Bladder microvascular endothelial cell (primary cell): Measurements from ENCODE around the gene PRADC1. TPM values are rescaled to one million over a fixed set of nuclear protein-coding genes. Genes with fewer than 3 reads are reported as not detected.

Source experiments
- total RNA-seq: library from RNA; depleted of rRNA; stranded (reverse); fragments of >200 nt; gene quantifications from 2 replicates; pipeline ENCODE4 v1.2.3, GENCODE V29; 2014

The PRADC1 gene
- 18.9 and 26.7 TPM in 2 replicates for total RNA-seq

GRCh38 chr2:73233154-73233931 lies at the start of gene PRADC1:
PRADC1 (minus strand) TSS chr2:73233239; CDS start chr2:73233160, 79 bp downstream.

GRCh38 chr2:73233932-73234832 lies 1.1 kb upstream of the PRADC1 start, which contains the start of gene CCT7:
CCT7 (plus strand) TSS chr2:73234308; CDS start chr2:73234379, 71 bp downstream.

GRCh38 chr2:73214120-73215035 lies 18.7 kb downstream of the PRADC1 start, which contains the start of gene SMYD5:
SMYD5 (plus strand) TSS chr2:73214245; CDS start chr2:73214267, 22 bp downstream.

GRCh38 chr2:73202156-73203054 lies 30.6 kb downstream of the PRADC1 start, which contains the start of gene NOTO:
NOTO (plus strand) TSS chr2:73202574; CDS start chr2:73202667, 93 bp downstream.

Other genes starting within 250 kb of the PRADC1 start
- gene SFXN5, start 161.5 kb downstream of the PRADC1 start, total RNA-seq: 10.7 and 14.6 TPM in 2 replicates
- 31.2 and 46.3 TPM in 2 replicates for gene RAB11FIP5, start 120.3 kb downstream of the PRADC1 start, total RNA-seq
- gene NOTO, start 30.7 kb downstream of the PRADC1 start, total RNA-seq: not detected in 2 replicates
- 11.0 and 17.9 TPM in 2 replicates for gene SMYD5, start 19.0 kb downstream of the PRADC1 start, total RNA-seq
- gene CCT7, start 1.1 kb upstream of the PRADC1 start, total RNA-seq: 323 and 385 TPM in 2 replicates
- 0.16 and 0.19 TPM in 2 replicates for gene FBXO41, start 51.2 kb upstream of the PRADC1 start, total RNA-seq
- gene EGR4, start 60.3 kb upstream of the PRADC1 start, total RNA-seq: not detected in 2 replicates
- 5.5 and 11.3 TPM in 2 replicates for gene ALMS1, start 152.6 kb upstream of the PRADC1 start, total RNA-seq